Left ventricle myocardium inferior (tissue), 1 donor: Measurements from ENCODE around the gene COX10. TPM values are rescaled to one million over a fixed set of nuclear protein-coding genes. Genes with fewer than 3 reads are reported as not detected.

Experiments
- DNase-seq: peaks from one replicate; pipeline ENCODE4 v3.0.0-alpha.2; 2020
- H3K27ac ChIP-seq: fragments of 200-600 bp; replicated peaks from 2 replicates; pipeline ENCODE4 v1.8.0; 2021
- H3K27me3 ChIP-seq: fragments of 200-600 bp; 2 replicates; pipeline ENCODE4 v1.8.0; 2021; ENCODE audit warnings: low read depth
- H3K36me3 ChIP-seq: fragments of 200-600 bp; 2 replicates; pipeline ENCODE4 v1.8.0; 2021
- H3K4me1 ChIP-seq: fragments of 200-600 bp; 2 replicates; pipeline ENCODE4 v1.8.0; 2021
- H3K4me3 ChIP-seq: fragments of 200-600 bp; 2 replicates; pipeline ENCODE4 v1.8.0; 2021; ENCODE audit warnings: mild to moderate bottlenecking, moderate library complexity
- H3K9me3 ChIP-seq: fragments of 200-600 bp; replicated peaks from 2 replicates; pipeline ENCODE4 v1.8.0; 2021
- intact Hi-C: fragments of 100-400 bp; cut with micrococcal nuclease; formaldehyde crosslinking; loops from one replicate; pipeline ENCODE4 v1.11.0; 2022
- total RNA-seq: library from RNA; stranded (reverse); fragmentation: NEBNext Ultra II Directional; extraction: Animal tissue kit (Norgen Biotek cat#: 25700); gene quantifications from one replicate; pipeline ENCODE4 v1.2.1, GENCODE V29; 2021
- TF ChIP-seq, protein P1 (sequence below): fragments of 200-600 bp; IDR thresholded peaks from 2 replicates; pipeline ENCODE4 v1.8.0; 2021; ENCODE audit warnings: antibody characterized with exemption, mild to moderate bottlenecking, borderline replicate concordance
- donor health status: DM: no; HTN: yes; CAD: no; lungs with severe emphysema.

Gene COX10
- total RNA-seq, 1 donor from 2014 or later = 46.3 TPM

DNA sequence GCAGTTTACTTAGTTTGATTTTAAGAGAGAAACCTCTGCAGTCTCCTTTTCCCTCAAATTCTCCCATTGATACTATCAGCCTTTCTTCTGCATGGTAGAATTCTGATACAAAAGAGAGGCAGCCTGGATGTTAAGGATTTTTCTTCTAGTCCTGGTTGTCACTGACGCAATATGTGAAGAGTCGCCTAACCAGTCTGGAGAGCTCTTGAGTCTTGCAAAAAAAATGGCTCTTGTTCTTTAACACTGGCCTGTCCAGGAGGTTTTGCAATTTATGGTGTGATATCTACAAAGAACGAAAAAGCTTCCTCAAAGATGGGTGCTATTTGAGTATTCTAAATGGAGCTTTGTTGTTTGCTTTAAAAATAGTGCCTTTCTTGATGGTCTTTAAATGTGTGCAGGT, 28.9 kb downstream of the COX10 start:
- no peaks in the 10 kb centered on the region for H3K27me3 ChIP-seq
- intact Hi-C loops = no loop called here
- no peak overlapping the region for H3K4me3 ChIP-seq
- H3K36me3 ChIP-seq = peaks cover 4% of the 10 kb centered on the region
- no peaks in the 10 kb centered on the region for H3K9me3 ChIP-seq
- H3K27ac ChIP-seq = no peak overlapping the region
- no peak for DNase-seq
- TF ChIP-seq, protein P1, sequence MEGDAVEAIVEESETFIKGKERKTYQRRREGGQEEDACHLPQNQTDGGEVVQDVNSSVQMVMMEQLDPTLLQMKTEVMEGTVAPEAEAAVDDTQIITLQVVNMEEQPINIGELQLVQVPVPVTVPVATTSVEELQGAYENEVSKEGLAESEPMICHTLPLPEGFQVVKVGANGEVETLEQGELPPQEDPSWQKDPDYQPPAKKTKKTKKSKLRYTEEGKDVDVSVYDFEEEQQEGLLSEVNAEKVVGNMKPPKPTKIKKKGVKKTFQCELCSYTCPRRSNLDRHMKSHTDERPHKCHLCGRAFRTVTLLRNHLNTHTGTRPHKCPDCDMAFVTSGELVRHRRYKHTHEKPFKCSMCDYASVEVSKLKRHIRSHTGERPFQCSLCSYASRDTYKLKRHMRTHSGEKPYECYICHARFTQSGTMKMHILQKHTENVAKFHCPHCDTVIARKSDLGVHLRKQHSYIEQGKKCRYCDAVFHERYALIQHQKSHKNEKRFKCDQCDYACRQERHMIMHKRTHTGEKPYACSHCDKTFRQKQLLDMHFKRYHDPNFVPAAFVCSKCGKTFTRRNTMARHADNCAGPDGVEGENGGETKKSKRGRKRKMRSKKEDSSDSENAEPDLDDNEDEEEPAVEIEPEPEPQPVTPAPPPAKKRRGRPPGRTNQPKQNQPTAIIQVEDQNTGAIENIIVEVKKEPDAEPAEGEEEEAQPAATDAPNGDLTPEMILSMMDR = no peak
- peaks cover 61% of the 10 kb centered on the region for H3K4me1 ChIP-seq

DNA sequence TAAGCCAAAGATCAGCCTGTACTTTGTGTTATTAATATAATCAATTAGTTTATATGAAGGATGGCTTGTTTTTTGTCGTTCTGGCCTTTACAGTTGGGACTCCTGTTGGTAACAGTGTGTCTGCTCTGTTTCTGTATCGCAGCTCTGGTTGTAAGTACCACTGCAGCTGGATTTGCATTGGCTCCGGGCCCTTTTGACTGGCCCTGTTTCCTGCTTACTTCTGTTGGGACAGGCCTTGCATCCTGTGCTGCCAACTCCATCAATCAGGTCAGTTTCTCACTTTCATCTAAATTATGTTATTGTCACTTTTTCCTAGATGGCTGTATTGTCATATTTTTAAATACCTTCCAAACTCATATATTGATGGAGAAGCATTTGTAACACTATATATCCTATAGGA, 32.7 kb downstream of the COX10 start:
- intact Hi-C loops = no loop called here
- H3K27me3 ChIP-seq = no peaks in the 10 kb centered on the region

GRCh38 chr17:14103836-14104235, 34.5 kb downstream of the COX10 start:
- TF ChIP-seq, protein P1 = no peak
- Histone ChIP-seq H3K4me1 (peaks cover 39% of the 10 kb centered on the region), H3K27ac (no peak overlapping the region), H3K4me3 (no peak overlapping the region), H3K9me3 (no peaks in the 10 kb centered on the region), H3K27me3 (no peaks in the 10 kb centered on the region), H3K36me3 (peaks cover 4% of the 10 kb centered on the region)
- intact Hi-C loops = no loop called here
- no peak for DNase-seq

More for the DNA sequence above, 32.7 kb downstream of the COX10 start:
- peaks cover 37% of the 10 kb centered on the region for H3K4me1 ChIP-seq
- no peak overlapping the region for H3K4me3 ChIP-seq
- no peak overlapping the region for H3K27ac ChIP-seq
- no peak for DNase-seq
- H3K9me3 ChIP-seq = no peaks in the 10 kb centered on the region
- H3K36me3 ChIP-seq = peaks cover 4% of the 10 kb centered on the region
- TF ChIP-seq, protein P1 = no peak

- no peaks in the 10 kb centered on the region for H3K9me3 ChIP-seq
These were observed 35.4 kb downstream of the COX10 start for GRCh38 chr17:14104734-14105133.

GRCh38 chr17:14107889-14108288, 38.6 kb downstream of the COX10 start:
- peaks cover 27% of the 10 kb centered on the region for H3K4me1 ChIP-seq
- H3K36me3 ChIP-seq = peaks cover 2% of the 10 kb centered on the region
- H3K27ac ChIP-seq = no peak overlapping the region
- H3K9me3 ChIP-seq = no peaks in the 10 kb centered on the region
- TF ChIP-seq, protein P1 = no peak
- no peak overlapping the region for H3K4me3 ChIP-seq
- intact Hi-C loops = no loop called here
- no peak for DNase-seq
- no peaks in the 10 kb centered on the region for H3K27me3 ChIP-seq

More at GRCh38 chr17:14104734-14105133, 35.4 kb downstream of the COX10 start:
- Histone ChIP-seq H3K27me3 (no peaks in the 10 kb centered on the region), H3K4me3 (no peak overlapping the region), H3K27ac (no peak overlapping the region), H3K4me1 (peaks cover 33% of the 10 kb centered on the region), H3K36me3 (peaks cover 4% of the 10 kb centered on the region)
- intact Hi-C loops = no loop called here
- DNase-seq = no peak
- TF ChIP-seq, protein P1 = no peak
